ENCODE measurements around the gene ETS1.
A peak's percentile ranks its signal among the peaks of the same experiment; 100 is the strongest.

The ETS1 gene

DNA sequence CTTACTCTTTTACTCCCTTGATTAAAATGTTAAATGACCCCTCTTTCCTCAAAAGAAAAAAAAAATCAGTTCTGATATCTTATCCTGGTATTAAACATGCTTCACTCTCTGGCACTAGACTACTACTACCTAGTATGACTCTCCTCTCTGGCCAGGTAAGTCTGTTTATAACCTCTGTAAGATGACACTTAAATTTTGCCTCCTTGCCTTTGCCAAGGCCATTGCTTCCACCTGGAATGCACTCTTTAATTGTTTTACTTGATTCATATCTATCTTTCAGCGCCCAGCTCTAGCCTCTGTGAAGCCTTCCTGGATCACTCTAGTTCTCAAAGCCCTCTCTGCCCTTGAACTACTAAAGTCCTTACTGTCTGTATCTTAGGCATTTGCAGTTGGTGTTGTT lies 170.4 kb downstream of the ETS1 start (continued):
- TF ChIP-seq, protein P1, sequence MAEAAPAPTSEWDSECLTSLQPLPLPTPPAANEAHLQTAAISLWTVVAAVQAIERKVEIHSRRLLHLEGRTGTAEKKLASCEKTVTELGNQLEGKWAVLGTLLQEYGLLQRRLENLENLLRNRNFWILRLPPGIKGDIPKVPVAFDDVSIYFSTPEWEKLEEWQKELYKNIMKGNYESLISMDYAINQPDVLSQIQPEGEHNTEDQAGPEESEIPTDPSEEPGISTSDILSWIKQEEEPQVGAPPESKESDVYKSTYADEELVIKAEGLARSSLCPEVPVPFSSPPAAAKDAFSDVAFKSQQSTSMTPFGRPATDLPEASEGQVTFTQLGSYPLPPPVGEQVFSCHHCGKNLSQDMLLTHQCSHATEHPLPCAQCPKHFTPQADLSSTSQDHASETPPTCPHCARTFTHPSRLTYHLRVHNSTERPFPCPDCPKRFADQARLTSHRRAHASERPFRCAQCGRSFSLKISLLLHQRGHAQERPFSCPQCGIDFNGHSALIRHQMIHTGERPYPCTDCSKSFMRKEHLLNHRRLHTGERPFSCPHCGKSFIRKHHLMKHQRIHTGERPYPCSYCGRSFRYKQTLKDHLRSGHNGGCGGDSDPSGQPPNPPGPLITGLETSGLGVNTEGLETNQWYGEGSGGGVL (tag by site-specific recombination; IDR thresholded peaks at IDR 0.05): no peak
- TF ChIP-seq ZSCAN16 (tag by site-specific recombination; IDR thresholded peaks at IDR 0.05): no peak
- TF ChIP-seq ZNF133 (tag by site-specific recombination; IDR thresholded peaks at IDR 0.05): no peak

DNA sequence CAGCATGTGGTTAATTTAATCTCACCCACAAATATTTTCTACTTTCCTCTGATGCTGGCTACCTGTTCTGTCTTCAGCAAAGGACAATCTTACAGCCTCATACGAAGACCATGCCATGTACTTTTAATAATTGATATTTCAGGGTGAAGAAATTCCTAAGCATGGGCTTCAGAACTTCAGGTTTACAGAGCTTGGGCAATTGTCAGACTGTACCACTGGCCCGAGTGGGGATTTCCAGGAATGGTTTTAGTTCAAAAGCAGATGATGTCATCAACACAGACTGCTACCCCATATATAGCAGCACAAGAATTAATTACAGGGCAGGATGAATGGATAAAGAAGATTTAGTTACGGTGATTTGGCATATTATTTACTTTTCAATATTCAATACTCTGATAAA lies 171.8 kb downstream of the ETS1 start:
- Histone ChIP-seq H3K27ac (ENCODE audit: extremely low read depth, low read depth, low read length) (no peak overlapping the region), H3K36me3 (ENCODE audit: control insufficient read depth in 2 of 2, insufficient read depth in 1 of 2, low read length in 2 of 2) (no peaks in the 10 kb centered on the region), H3K4me1 (ENCODE audit: control insufficient read depth, insufficient read depth, low read length) (no peaks in the 10 kb centered on the region; the same call in 1 of the 2 replicates), H3K4me3 (ENCODE audit: low read depth, low read length) (no peak overlapping the region), H3K9me3 (ENCODE audit: control insufficient read depth, insufficient read depth, low read depth, low read length) (no peaks in the 10 kb centered on the region)
- TF ChIP-seq KLF16 (tag by site-specific recombination; IDR thresholded peaks at IDR 0.05): no peak
- TF ChIP-seq, protein P2, sequence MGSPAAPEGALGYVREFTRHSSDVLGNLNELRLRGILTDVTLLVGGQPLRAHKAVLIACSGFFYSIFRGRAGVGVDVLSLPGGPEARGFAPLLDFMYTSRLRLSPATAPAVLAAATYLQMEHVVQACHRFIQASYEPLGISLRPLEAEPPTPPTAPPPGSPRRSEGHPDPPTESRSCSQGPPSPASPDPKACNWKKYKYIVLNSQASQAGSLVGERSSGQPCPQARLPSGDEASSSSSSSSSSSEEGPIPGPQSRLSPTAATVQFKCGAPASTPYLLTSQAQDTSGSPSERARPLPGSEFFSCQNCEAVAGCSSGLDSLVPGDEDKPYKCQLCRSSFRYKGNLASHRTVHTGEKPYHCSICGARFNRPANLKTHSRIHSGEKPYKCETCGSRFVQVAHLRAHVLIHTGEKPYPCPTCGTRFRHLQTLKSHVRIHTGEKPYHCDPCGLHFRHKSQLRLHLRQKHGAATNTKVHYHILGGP (tag by site-specific recombination; IDR thresholded peaks at IDR 0.05): 0 out of 2 replicates have a peak, but pooled peaks have one; percentile 41
- TF ChIP-seq, protein P3, sequence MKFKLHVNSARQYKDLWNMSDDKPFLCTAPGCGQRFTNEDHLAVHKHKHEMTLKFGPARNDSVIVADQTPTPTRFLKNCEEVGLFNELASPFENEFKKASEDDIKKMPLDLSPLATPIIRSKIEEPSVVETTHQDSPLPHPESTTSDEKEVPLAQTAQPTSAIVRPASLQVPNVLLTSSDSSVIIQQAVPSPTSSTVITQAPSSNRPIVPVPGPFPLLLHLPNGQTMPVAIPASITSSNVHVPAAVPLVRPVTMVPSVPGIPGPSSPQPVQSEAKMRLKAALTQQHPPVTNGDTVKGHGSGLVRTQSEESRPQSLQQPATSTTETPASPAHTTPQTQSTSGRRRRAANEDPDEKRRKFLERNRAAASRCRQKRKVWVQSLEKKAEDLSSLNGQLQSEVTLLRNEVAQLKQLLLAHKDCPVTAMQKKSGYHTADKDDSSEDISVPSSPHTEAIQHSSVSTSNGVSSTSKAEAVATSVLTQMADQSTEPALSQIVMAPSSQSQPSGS (tag by site-specific recombination; IDR thresholded peaks at IDR 0.05; ENCODE audit: low read depth): peak; percentile 72
- TF ChIP-seq, protein P4, sequence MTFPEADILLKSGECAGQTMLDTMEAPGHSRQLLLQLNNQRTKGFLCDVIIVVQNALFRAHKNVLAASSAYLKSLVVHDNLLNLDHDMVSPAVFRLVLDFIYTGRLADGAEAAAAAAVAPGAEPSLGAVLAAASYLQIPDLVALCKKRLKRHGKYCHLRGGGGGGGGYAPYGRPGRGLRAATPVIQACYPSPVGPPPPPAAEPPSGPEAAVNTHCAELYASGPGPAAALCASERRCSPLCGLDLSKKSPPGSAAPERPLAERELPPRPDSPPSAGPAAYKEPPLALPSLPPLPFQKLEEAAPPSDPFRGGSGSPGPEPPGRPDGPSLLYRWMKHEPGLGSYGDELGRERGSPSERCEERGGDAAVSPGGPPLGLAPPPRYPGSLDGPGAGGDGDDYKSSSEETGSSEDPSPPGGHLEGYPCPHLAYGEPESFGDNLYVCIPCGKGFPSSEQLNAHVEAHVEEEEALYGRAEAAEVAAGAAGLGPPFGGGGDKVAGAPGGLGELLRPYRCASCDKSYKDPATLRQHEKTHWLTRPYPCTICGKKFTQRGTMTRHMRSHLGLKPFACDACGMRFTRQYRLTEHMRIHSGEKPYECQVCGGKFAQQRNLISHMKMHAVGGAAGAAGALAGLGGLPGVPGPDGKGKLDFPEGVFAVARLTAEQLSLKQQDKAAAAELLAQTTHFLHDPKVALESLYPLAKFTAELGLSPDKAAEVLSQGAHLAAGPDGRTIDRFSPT (tag by site-specific recombination; IDR thresholded peaks at IDR 0.05): no peak
- no peak for TF ChIP-seq ZNF174 (tag by site-specific recombination; IDR thresholded peaks at IDR 0.05)
- TF ChIP-seq ZNF335 (tag by site-specific recombination; conservative IDR thresholded peaks at IDR 0.05): no peak
- TF ChIP-seq, protein P5, sequence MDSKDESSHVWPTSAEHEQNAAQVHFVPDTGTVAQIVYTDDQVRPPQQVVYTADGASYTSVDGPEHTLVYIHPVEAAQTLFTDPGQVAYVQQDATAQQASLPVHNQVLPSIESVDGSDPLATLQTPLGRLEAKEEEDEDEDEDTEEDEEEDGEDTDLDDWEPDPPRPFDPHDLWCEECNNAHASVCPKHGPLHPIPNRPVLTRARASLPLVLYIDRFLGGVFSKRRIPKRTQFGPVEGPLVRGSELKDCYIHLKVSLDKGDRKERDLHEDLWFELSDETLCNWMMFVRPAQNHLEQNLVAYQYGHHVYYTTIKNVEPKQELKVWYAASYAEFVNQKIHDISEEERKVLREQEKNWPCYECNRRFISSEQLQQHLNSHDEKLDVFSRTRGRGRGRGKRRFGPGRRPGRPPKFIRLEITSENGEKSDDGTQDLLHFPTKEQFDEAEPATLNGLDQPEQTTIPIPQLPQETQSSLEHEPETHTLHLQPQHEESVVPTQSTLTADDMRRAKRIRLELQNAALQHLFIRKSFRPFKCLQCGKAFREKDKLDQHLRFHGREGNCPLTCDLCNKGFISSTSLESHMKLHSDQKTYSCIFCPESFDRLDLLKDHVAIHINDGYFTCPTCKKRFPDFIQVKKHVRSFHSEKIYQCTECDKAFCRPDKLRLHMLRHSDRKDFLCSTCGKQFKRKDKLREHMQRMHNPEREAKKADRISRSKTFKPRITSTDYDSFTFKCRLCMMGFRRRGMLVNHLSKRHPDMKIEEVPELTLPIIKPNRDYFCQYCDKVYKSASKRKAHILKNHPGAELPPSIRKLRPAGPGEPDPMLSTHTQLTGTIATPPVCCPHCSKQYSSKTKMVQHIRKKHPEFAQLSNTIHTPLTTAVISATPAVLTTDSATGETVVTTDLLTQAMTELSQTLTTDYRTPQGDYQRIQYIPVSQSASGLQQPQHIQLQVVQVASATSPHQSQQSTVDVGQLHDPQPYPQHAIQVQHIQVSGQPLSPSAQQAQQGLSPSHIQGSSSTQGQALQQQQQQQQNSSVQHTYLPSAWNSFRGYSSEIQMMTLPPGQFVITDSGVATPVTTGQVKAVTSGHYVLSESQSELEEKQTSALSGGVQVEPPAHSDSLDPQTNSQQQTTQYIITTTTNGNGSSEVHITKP (tag by site-specific recombination; IDR thresholded peaks at IDR 0.05): peak; percentile 80
- ChIA-PET CTCF (interaction anchor here (0.7 kb wide), 1 partner anchor 432 kb away, joined by 4 read pairs; no protein-coding TSS in a partner anchor), POLR2A (no interaction called here)

All from HEK293 (cell line).